ENCODE measurements around the gene SNX9. TPM values are rescaled to one million over a fixed set of nuclear protein-coding genes. Genes with fewer than 3 reads are reported as not detected.

SNX9 gene
- total RNA-seq, 1 experiment from 2014 or later, result 31.3 TPM

- H2BK20ac ChIP-seq (ENCODE audit: low read depth, low read length, poor library complexity, severe bottlenecking), result no peak overlapping the region
- no peak overlapping the region for H3T11ph ChIP-seq (ENCODE audit: low read length)
- TF ChIP-seq CTCF (conservative IDR thresholded peaks at IDR 0.05), result no peak
- H3K14ac ChIP-seq (ENCODE audit: insufficient read depth, low read length), result no peak overlapping the region
- H3K27me3 ChIP-seq (ENCODE audit: insufficient read depth, low read length), result no peaks in the 10 kb centered on the region
- no peaks in the 10 kb centered on the region for H3K23me2 ChIP-seq (ENCODE audit: insufficient read length, low read depth, low read length, poor library complexity, severe bottlenecking)
- no peak overlapping the region for H2AK5ac ChIP-seq (ENCODE audit: insufficient read length, low read length)
- no peaks in the 10 kb centered on the region for H3K4me1 ChIP-seq (ENCODE audit: insufficient read depth, low read length)
- H3K23ac ChIP-seq (ENCODE audit: insufficient read length, low read depth, low read length), result no peak overlapping the region
- no peak overlapping the region for H3K9ac ChIP-seq (ENCODE audit: extremely low read depth, insufficient read length, low read length)
- no peaks in the 10 kb centered on the region; the same call in none of the 2 replicates for H3K27me3 Mint-ChIP-seq (ENCODE audit: low read depth)
- H3K4me3 Mint-ChIP-seq, result no peak overlapping the region
- no peak overlapping the region for H2BK15ac ChIP-seq (ENCODE audit: low read depth, low read length)
- no peaks in the 10 kb centered on the region for H3K79me2 ChIP-seq (ENCODE audit: insufficient read depth, low read length)
- H3K36me3 Mint-ChIP-seq (ENCODE audit: insufficient read depth in 1 of 3, low read depth in 3 of 3), result no peaks in the 10 kb centered on the region
- H3K56ac ChIP-seq (ENCODE audit: insufficient read length, low read depth, low read length), result no peak overlapping the region
- no peak overlapping the region for H3K4ac ChIP-seq (ENCODE audit: low read depth, low read length)
- H4K5ac ChIP-seq (ENCODE audit: insufficient read length, low read depth, low read length), result no peak overlapping the region
- no peak overlapping the region for H2AFZ ChIP-seq (ENCODE audit: low read length)
- no peak overlapping the region for H3K27ac Mint-ChIP-seq
- WGBS (ENCODE audit: extremely low coverage, insufficient read length, low lambda C conversion rate), result no CpG with 5 or more reads among the region's 6 CpGs
- H3K4me2 ChIP-seq (ENCODE audit: insufficient read depth, insufficient read length, low read length), result no peak overlapping the region
- H3K18ac ChIP-seq (ENCODE audit: insufficient read length, low read depth, low read length), result no peak overlapping the region
- H2BK120ac ChIP-seq (ENCODE audit: low read depth, low read length, poor library complexity, severe bottlenecking), result no peak overlapping the region
- H3K9me3 ChIP-seq (ENCODE audit: control insufficient read depth, low read depth, low read length), result no peaks in the 10 kb centered on the region
- H3K4me1 Mint-ChIP-seq, result no peaks in the 10 kb centered on the region
- no peak for DNase-seq
- H2BK12ac ChIP-seq (ENCODE audit: insufficient read length, low read depth, low read length), result no peak overlapping the region
- no peak overlapping the region for H4K91ac ChIP-seq (ENCODE audit: insufficient read length, low read depth, low read length)
- no peaks in the 10 kb centered on the region for H3K79me1 ChIP-seq (ENCODE audit: insufficient read depth, low read depth, low read length, poor library complexity, severe bottlenecking)
- H4K20me1 ChIP-seq (ENCODE audit: control insufficient read depth, insufficient read depth, insufficient read length), result no peaks in the 10 kb centered on the region
- no peak overlapping the region for H3K27ac ChIP-seq (ENCODE audit: insufficient read length, low read depth, low read length)
- H2BK5ac ChIP-seq (ENCODE audit: insufficient read length, low read length), result no peak overlapping the region
- H4K8ac ChIP-seq (replicated peaks; ENCODE audit: insufficient read length, low read depth, low read length), result no peak overlapping the region
- H3K9me3 Mint-ChIP-seq, result no peaks in the 10 kb centered on the region
Observed at GRCh38 chr6:157800420-157801237, 22.4 kb upstream of the SNX9 start.

All from H9 (cell line).